Measurements from ENCODE around the gene SLC17A7. TPM values are rescaled to one million over a fixed set of nuclear protein-coding genes. Genes with fewer than 3 reads are reported as not detected.

The SLC17A7 gene
- total RNA-seq, 1 donor from 2014 or later: 0.99 TPM

DNA sequence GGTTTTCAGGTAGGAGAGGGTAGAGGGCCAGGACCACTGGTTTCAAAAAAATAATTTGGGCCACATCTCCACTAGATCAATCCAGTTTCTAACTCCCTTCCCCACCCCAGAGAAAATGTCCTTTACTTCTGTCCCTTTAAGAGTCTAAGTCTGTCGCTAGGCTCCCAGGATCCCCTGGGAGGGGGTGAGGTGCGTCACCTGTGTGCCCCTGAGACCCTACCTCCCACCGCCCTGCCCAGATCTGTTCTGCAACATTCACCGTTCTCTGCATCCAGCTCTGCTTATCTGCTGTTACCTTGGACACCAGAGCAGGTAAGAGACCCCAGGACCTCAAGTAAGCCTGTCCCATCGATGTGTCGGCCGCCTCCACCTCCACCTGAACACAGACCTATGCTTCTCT, 16.1 kb downstream of the SLC17A7 start, which contains the start of gene GFY:
Gene GFY (plus strand): TSS at position 211 of the 400 bp plus-strand sequence. CDS start 1,043 bp downstream, outside the sequence.
- Histone ChIP-seq H3K27me3 (ENCODE audit: low read depth) (peaks cover 100% of the 10 kb centered on the region), H3K4me3 (no peak within 1 kb of the TSS), H3K27ac (replicated peaks) (no peak within 1 kb of the TSS), H3K4me1 (peaks cover 53% of the 10 kb centered on the region), H3K9me3 (replicated peaks) (no peaks in the 10 kb centered on the region), H3K36me3 (no peaks in the 10 kb centered on the region)
- no peak for DNase-seq
- intact Hi-C loops (cut with micrococcal nuclease): no loop called here
- TF ChIP-seq, protein P1, sequence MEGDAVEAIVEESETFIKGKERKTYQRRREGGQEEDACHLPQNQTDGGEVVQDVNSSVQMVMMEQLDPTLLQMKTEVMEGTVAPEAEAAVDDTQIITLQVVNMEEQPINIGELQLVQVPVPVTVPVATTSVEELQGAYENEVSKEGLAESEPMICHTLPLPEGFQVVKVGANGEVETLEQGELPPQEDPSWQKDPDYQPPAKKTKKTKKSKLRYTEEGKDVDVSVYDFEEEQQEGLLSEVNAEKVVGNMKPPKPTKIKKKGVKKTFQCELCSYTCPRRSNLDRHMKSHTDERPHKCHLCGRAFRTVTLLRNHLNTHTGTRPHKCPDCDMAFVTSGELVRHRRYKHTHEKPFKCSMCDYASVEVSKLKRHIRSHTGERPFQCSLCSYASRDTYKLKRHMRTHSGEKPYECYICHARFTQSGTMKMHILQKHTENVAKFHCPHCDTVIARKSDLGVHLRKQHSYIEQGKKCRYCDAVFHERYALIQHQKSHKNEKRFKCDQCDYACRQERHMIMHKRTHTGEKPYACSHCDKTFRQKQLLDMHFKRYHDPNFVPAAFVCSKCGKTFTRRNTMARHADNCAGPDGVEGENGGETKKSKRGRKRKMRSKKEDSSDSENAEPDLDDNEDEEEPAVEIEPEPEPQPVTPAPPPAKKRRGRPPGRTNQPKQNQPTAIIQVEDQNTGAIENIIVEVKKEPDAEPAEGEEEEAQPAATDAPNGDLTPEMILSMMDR (IDR thresholded peaks at IDR 0.05; ENCODE audit: borderline replicate concordance): no peak

DNA sequence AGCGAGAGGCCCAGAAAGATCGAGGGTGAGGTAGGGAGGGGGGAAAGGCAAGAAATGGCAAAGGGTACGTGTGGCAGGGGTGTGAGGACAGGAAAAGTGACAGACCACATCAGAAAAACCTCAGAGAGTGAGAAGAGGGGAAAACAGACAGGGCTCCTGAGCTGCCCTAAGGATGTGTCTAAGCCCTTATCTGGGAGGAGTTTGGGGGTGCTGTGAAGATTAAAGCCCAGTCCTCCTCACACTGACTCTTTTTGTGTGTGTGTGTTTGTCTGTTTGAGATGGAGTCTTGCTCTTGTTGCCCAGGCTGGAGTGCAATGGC, 17.4 kb downstream of the SLC17A7 start:
- peaks cover 53% of the 10 kb centered on the region for H3K4me1 ChIP-seq
- H3K36me3 ChIP-seq: no peaks in the 10 kb centered on the region
- intact Hi-C loops (cut with micrococcal nuclease): no loop called here
- no peaks in the 10 kb centered on the region for H3K9me3 ChIP-seq (replicated peaks)
- H3K27me3 ChIP-seq (ENCODE audit: low read depth): peaks cover 100% of the 10 kb centered on the region
- no peak overlapping the region for H3K4me3 ChIP-seq
- DNase-seq: no peak
- TF ChIP-seq, protein P1 (IDR thresholded peaks at IDR 0.05; ENCODE audit: borderline replicate concordance): no peak
- H3K27ac ChIP-seq (replicated peaks): no peak overlapping the region

DNA sequence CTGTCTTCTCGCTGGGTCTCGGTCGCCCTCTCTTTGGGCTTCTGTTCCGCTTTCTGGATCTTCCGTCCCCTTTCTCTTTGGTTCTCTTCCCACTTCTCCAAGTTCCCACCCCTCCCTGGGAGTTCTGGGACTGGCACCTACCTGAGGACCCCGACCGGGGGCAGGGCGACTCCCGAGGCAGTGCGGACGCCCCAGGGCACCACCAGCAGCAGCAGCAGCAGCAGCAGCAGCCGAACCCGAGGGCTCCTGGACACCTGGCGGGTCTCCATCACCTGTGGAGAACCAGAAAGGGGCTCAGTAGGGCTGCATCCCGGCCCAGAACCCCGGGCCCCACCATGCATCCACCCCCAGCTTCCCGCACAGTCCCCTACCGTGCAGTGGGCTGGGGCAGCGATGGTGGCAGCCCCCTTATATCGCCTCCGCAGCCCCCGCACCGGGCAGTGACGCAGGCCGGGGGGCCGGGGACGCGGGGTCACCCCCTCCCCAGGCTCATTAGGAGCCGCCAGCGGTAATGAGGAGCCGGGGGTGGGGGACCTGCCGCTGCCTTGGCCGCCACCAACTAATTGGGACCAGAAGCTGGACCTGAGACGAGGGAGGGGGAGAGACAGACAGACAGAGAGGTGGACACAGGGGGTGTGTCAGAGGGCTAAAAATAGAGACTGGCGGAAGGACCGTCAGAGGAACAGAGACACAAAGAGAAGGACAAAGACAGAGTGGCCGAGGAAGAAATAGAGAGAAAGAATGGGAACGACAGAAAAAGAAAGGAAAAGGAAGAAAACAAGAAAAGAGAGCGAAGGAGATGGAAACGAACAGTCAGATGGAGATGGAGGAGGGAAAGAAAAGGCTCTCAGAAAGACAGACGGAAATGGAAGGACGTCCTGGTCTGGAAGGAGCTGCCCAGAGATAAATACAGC, 18.0 kb downstream of the SLC17A7 start, which contains the start of gene PTH2:
Gene PTH2 (minus strand): TSS at position 371 of the 914 bp plus-strand sequence. CDS start 102 bp downstream, at position 269.
- H3K27me3 ChIP-seq (ENCODE audit: low read depth): peaks cover 100% of the 10 kb centered on the region
- TF ChIP-seq, protein P1 (IDR thresholded peaks at IDR 0.05; ENCODE audit: borderline replicate concordance): no peak
- intact Hi-C loops (cut with micrococcal nuclease): no loop called here
- no peaks in the 10 kb centered on the region for H3K9me3 ChIP-seq (replicated peaks)
- peaks cover 48% of the 10 kb centered on the region for H3K4me1 ChIP-seq
- no peaks in the 10 kb centered on the region for H3K36me3 ChIP-seq
- H3K27ac ChIP-seq (replicated peaks): no peak within 1 kb of the TSS
- no peak for DNase-seq
- H3K4me3 ChIP-seq: peak within 1 kb of the TSS; percentile 56

DNA sequence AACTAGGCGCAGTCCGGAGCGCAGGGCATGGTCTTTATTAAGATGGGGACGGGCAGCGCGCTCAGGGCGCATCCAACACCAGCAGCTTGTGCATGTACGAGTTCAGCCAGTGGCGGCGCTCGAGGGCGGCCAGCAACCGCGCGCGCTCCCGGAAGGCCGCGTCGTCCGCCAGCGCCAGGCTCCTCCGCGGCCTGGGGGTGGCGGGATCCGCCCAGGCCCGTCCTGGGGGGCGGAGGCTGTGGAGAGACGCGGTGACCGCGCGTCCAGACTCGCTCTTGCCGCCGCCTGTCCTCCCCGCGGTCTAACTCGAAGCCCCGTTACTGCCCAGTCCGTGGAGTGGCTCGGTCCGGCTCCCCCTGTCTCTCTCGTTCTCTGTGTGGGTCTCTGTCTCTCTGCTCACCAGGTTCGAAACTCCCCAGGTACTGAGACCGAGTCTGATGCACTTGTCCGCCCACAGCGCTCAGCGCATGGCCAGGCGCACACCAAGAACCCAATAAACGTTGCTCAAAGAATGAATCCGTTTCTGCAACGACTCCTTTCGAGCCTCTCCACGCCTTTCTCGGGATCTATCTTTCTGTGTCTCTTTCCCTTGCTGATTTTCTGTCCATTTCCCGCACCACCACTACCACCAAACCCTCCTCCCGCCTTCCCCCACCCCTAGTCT, 18.8 kb downstream of the SLC17A7 start:
- Histone ChIP-seq H3K36me3 (no peaks in the 10 kb centered on the region), H3K27me3 (ENCODE audit: low read depth) (peaks cover 100% of the 10 kb centered on the region), H3K27ac (replicated peaks) (no peak overlapping the region), H3K4me3 (peak overlapping the region; percentile 56), H3K9me3 (replicated peaks) (no peaks in the 10 kb centered on the region), H3K4me1 (peaks cover 41% of the 10 kb centered on the region)
- intact Hi-C loops (cut with micrococcal nuclease): no loop called here
- TF ChIP-seq, protein P1 (IDR thresholded peaks at IDR 0.05; ENCODE audit: borderline replicate concordance): peak; percentile 63
- peak; percentile 38 for DNase-seq

DNA sequence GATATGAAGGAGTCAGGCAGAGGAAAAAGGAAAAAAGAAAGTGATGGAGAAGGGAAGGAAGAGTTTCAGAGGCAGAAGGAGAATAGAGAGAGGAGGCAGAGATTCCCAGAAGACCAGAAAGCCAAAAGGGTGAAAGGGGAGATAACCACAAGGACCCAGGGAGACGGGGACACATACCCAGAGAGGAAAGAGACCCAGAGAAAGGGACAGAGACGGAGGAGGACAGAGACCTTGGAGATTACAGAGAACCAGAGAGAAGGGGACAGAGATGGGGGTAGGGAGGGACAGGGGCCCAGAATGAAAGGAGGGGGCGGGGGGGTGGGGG, 19.5 kb downstream of the SLC17A7 start:
- no peaks in the 10 kb centered on the region for H3K36me3 ChIP-seq
- H3K4me1 ChIP-seq: peaks cover 41% of the 10 kb centered on the region
- peaks cover 100% of the 10 kb centered on the region for H3K27me3 ChIP-seq (ENCODE audit: low read depth)
- TF ChIP-seq, protein P1 (IDR thresholded peaks at IDR 0.05; ENCODE audit: borderline replicate concordance): no peak
- H3K4me3 ChIP-seq: peak overlapping the region; percentile 56
- no peak for DNase-seq
- H3K9me3 ChIP-seq (replicated peaks): no peaks in the 10 kb centered on the region
- H3K27ac ChIP-seq (replicated peaks): no peak overlapping the region
- intact Hi-C loops (cut with micrococcal nuclease): no loop called here

All from left ventricle myocardium inferior (tissue), 1 donor.